ENCODE measurements around the gene MCU.

- TF ChIP-seq TAF1 (IDR thresholded peaks at IDR 0.05; ENCODE audit: borderline replicate concordance, insufficient read depth, low read length): no peak
- no peak for TF ChIP-seq FOXP2 (optimal IDR thresholded peaks at IDR 0.05; ENCODE audit: borderline replicate concordance, extremely low read depth, extremely low read length, insufficient read depth)
- TF ChIP-seq REST (IDR thresholded peaks at IDR 0.05; ENCODE audit: insufficient read depth in 1 of 2, low read depth in 2 of 2, low read length in 2 of 2): no peak
- no peak for TF ChIP-seq SIN3A (IDR thresholded peaks at IDR 0.05; ENCODE audit: borderline replicate concordance, insufficient read depth, low read length)
- TF ChIP-seq POLR2AphosphoS5 (IDR thresholded peaks at IDR 0.05; ENCODE audit: low read depth, low read length): no peak
Observed at GRCh38 chr10:72648301-72648700, 43.6 kb upstream of the MCU start.

Measured in PFSK-1 (cell line).